Keratinocyte (primary cell): Measurements from ENCODE around the gene VCAN. TPM values are rescaled to one million over a fixed set of nuclear protein-coding genes. Genes with fewer than 3 reads are reported as not detected.

Experiments
- DNase-seq: peaks from one replicate; pipeline ENCODE4 v3.0.0-alpha.2; 2011; ENCODE audit warnings: low read depth, missing footprints, low spot score
- FAIRE-seq: peaks from 2 replicates; lab custom pipeline; 2011; peaks lifted over from hg19 to GRCh38; lab: Jason Lieb, UNC
- H2AFZ ChIP-seq: 2 replicates; pipeline ENCODE4 v1.6.0; 2012; ENCODE audit warnings: low read length, control low read depth, inconsistent platforms; ENCODE audit not compliant: control insufficient read depth
- H3K27ac ChIP-seq: 2 replicates; pipeline ENCODE4 v1.5.1; 2011; ENCODE audit warnings: low read length; ENCODE audit not compliant: control insufficient read depth, insufficient read depth
- H3K27me3 ChIP-seq: 3 replicates; pipeline ENCODE4 v1.6.0; 2011; ENCODE audit warnings: low read length; ENCODE audit not compliant: control insufficient read depth, insufficient read depth; ENCODE audit errors: extremely low read depth
- H3K36me3 ChIP-seq, 2 experiments: 2 replicates in 1 of 2; 3 replicates in 1 of 2; pipeline ENCODE4 v1.5.1; 2011; ENCODE audit warnings: low read length in 2 of 2, mild to moderate bottlenecking in 1 of 2; ENCODE audit not compliant: control insufficient read depth in 2 of 2, insufficient read depth in 2 of 2; ENCODE audit errors: extremely low read depth in 1 of 2
- H3K4me1 ChIP-seq: 3 replicates; pipeline ENCODE4 v1.5.1; 2011; ENCODE audit warnings: low read length; ENCODE audit not compliant: control insufficient read depth, insufficient read depth; ENCODE audit errors: extremely low read depth
- H3K4me2 ChIP-seq: 3 replicates; pipeline ENCODE4 v1.6.0; 2011; ENCODE audit warnings: low read depth, low read length; ENCODE audit not compliant: control insufficient read depth, insufficient read depth; ENCODE audit errors: extremely low read depth
- H3K4me3 ChIP-seq, 3 experiments: fragments of 200-600 bp in 1 of 3; sonication (generic) in 1 of 3; 2 replicates in 2 of 3; 3 replicates in 1 of 3; pipeline ENCODE4 v1.5.1; 2011 to 2016; ENCODE audit warnings: low read length in 3 of 3, mild to moderate bottlenecking in 3 of 3, control low read depth in 2 of 3, inconsistent platforms in 1 of 3, low read depth in 1 of 3, mixed read lengths in 1 of 3, mixed run types in 1 of 3, moderate library complexity in 1 of 3; ENCODE audit not compliant: control insufficient read depth in 2 of 3, insufficient read depth in 2 of 3; ENCODE audit errors: extremely low read depth in 1 of 3
- H3K79me2 ChIP-seq: 2 replicates; pipeline ENCODE4 v1.6.0; 2012; ENCODE audit warnings: low read length; ENCODE audit not compliant: control insufficient read depth, insufficient read depth
- H3K9ac ChIP-seq: 3 replicates; pipeline ENCODE4 v1.6.0; 2011; ENCODE audit warnings: low read length; ENCODE audit not compliant: control insufficient read depth, insufficient read depth; ENCODE audit errors: extremely low read depth
- H3K9me1 ChIP-seq: 3 replicates; pipeline ENCODE4 v1.6.0; 2011; ENCODE audit warnings: low read length; ENCODE audit not compliant: control insufficient read depth, insufficient read depth; ENCODE audit errors: extremely low read depth
- H3K9me3 ChIP-seq: 2 replicates; pipeline ENCODE4 v1.5.1; 2012; ENCODE audit warnings: low read depth, low read length; ENCODE audit not compliant: control insufficient read depth
- H4K20me1 ChIP-seq: 3 replicates; pipeline ENCODE4 v1.6.0; 2011; ENCODE audit warnings: low read length; ENCODE audit not compliant: control insufficient read depth, insufficient read depth; ENCODE audit errors: extremely low read depth
- EZH2 ChIP-seq: IDR thresholded peaks from one replicate; pipeline ENCODE4 v1.6.1; 2012; ENCODE audit warnings: inconsistent platforms, mild to moderate bottlenecking, low read length, moderate library complexity
- dilution Hi-C: fragments of 300-500 bp; cut with MboI; formaldehyde crosslinking; loops from one replicate; pipeline ENCODE4 v1.7.0; 2020; ENCODE audit warnings: low sequenced_read_pairs; ENCODE audit not compliant: extremely low pct_ligation_motif_present
- polyA plus RNA-seq, 5 experiments: library from polyadenylated mRNA; depleted of rRNA in 3 of 5; stranded (reverse) in 3 of 5; stranded (forward) in 1 of 5; unstranded in 1 of 5; fragments of >200 nt; gene quantifications; 1 replicate in 1 of 5; 2 replicates in 3 of 5; 3 replicates in 1 of 5; pipeline versions ENCODE4 v1.2.1 to v1.2.3, GENCODE V29; 2011 to 2012; ENCODE audit warnings: missing spikeins in 2 of 5, low read depth in 1 of 5, low replicate concordance in 1 of 5
- TF ChIP-seq, protein P1 (sequence below), 3 experiments: IDR thresholded peaks in 1 of 3; conservative IDR thresholded peaks in 1 of 3; optimal IDR thresholded peaks in 1 of 3; 2 replicates in 2 of 3; 3 replicates in 1 of 3; pipeline versions ENCODE3 to v1.5.1; 2011; ENCODE audit warnings: low read length in 3 of 3, mild to moderate bottlenecking in 3 of 3, moderate library complexity in 2 of 3, control low read depth in 1 of 3, inconsistent platforms in 1 of 3; ENCODE audit not compliant: insufficient read depth in 2 of 3; ENCODE audit errors: extremely low read depth in 1 of 3

The VCAN gene
- polyA plus RNA-seq, 1 donor (not counting 4 experiments of a cell fraction or from before 2014, with no cell fraction given), result 1.9 TPM

DNA sequence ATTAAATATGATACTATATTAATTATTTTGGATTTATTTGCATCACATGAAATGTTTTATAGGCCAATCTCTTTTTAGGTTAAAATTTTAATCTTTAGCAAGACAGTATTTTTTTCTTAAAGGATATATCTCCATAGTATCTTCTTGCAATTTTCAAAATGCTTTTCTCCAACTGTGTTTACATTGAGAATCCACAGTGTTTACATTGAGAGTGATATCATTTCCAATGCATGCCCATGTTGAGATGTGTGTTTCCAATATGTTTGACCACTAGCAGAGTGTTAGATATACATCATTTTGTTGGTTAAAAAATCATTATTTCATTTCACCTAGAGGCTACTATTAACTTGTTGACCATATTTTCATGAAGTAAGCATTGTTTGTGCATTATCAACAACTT, 17.3 kb downstream of the VCAN start:
- no peak overlapping the region for H3K27ac ChIP-seq
- no peak overlapping the region for H3K4me3 ChIP-seq
- H3K4me1 ChIP-seq, result no peaks in the 10 kb centered on the region
- TF ChIP-seq EZH2, result no peak
- TF ChIP-seq, protein P1, sequence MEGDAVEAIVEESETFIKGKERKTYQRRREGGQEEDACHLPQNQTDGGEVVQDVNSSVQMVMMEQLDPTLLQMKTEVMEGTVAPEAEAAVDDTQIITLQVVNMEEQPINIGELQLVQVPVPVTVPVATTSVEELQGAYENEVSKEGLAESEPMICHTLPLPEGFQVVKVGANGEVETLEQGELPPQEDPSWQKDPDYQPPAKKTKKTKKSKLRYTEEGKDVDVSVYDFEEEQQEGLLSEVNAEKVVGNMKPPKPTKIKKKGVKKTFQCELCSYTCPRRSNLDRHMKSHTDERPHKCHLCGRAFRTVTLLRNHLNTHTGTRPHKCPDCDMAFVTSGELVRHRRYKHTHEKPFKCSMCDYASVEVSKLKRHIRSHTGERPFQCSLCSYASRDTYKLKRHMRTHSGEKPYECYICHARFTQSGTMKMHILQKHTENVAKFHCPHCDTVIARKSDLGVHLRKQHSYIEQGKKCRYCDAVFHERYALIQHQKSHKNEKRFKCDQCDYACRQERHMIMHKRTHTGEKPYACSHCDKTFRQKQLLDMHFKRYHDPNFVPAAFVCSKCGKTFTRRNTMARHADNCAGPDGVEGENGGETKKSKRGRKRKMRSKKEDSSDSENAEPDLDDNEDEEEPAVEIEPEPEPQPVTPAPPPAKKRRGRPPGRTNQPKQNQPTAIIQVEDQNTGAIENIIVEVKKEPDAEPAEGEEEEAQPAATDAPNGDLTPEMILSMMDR (optimal IDR thresholded peaks at IDR 0.05 in 1 of 3, IDR thresholded peaks at IDR 0.05 in 1 of 3, conservative IDR thresholded peaks at IDR 0.05 in 1 of 3; ENCODE audit: extremely low read depth in 1 of 3, insufficient read depth in 2 of 3, low read length in 3 of 3), result no peak
- H3K9me1 ChIP-seq, result no peaks in the 10 kb centered on the region
- dilution Hi-C loops, result no loop called here
- DNase-seq (no peak), FAIRE-seq (no peak)
- no peak overlapping the region for H3K9ac ChIP-seq
- H3K36me3 ChIP-seq, result no peaks in the 10 kb centered on the region
- H2AFZ ChIP-seq, result no peak overlapping the region
- H3K4me2 ChIP-seq, result no peak overlapping the region
- H4K20me1 ChIP-seq, result no peaks in the 10 kb centered on the region
- H3K9me3 ChIP-seq, result no peaks in the 10 kb centered on the region
- H3K79me2 ChIP-seq, result no peaks in the 10 kb centered on the region
- H3K27me3 ChIP-seq, result no peaks in the 10 kb centered on the region

DNA sequence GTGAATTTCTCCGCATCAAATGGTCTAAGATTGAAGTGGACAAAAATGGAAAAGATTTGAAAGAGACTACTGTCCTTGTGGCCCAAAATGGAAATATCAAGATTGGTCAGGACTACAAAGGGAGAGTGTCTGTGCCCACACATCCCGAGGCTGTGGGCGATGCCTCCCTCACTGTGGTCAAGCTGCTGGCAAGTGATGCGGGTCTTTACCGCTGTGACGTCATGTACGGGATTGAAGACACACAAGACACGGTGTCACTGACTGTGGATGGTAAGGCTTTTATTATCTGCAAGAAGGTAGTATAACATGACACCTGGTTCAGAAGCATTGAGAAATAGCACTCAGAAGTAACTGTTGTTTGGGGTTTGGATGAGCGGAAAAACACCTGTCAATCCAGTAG, 18.7 kb downstream of the VCAN start:
- Histone ChIP-seq H3K79me2 (no peaks in the 10 kb centered on the region), H3K9me3 (no peaks in the 10 kb centered on the region), H3K27me3 (no peaks in the 10 kb centered on the region), H4K20me1 (no peaks in the 10 kb centered on the region), H3K9me1 (no peaks in the 10 kb centered on the region), H3K4me1 (no peaks in the 10 kb centered on the region), H3K9ac (no peak overlapping the region), H2AFZ (no peak overlapping the region), H3K4me2 (no peak overlapping the region), H3K4me3 (no peak overlapping the region), H3K36me3 (no peaks in the 10 kb centered on the region), H3K27ac (no peak overlapping the region)
- no peak for TF ChIP-seq EZH2
- DNase-seq, result no peak
- no peak for FAIRE-seq
- dilution Hi-C loops, result no loop called here

DNA sequence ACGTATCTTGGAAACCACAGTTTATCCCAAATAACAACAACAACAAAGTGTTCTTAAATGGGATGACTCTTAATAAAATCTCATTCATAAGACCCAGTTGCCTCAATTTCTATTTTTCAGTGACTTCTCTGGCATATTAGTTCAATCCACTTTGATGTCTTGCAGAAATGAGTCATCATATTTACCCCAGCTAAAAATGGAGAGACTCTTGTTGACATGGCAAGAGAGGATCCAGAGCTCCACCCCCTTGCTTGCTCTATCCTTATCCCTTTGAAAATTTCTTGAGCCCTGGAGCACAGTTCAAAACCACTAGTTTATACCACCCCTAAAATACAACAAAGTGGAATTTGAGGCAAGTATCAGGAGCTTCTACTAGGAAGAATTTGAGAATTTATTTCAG, 20.8 kb downstream of the VCAN start:
- TF ChIP-seq, protein P1 (optimal IDR thresholded peaks at IDR 0.05 in 1 of 3, IDR thresholded peaks at IDR 0.05 in 1 of 3, conservative IDR thresholded peaks at IDR 0.05 in 1 of 3; ENCODE audit: extremely low read depth in 1 of 3, insufficient read depth in 2 of 3, low read length in 3 of 3), result no peak
- no peak for TF ChIP-seq EZH2
- FAIRE-seq (no peak), DNase-seq (no peak)
- H3K4me3 ChIP-seq, result no peak overlapping the region
- dilution Hi-C loops, result no loop called here
- no peaks in the 10 kb centered on the region for H4K20me1 ChIP-seq
- H2AFZ ChIP-seq, result no peak overlapping the region
- no peak overlapping the region for H3K27ac ChIP-seq
- no peaks in the 10 kb centered on the region for H3K9me3 ChIP-seq
- H3K36me3 ChIP-seq, result no peaks in the 10 kb centered on the region
- H3K27me3 ChIP-seq, result no peaks in the 10 kb centered on the region
- H3K79me2 ChIP-seq, result no peaks in the 10 kb centered on the region
- no peaks in the 10 kb centered on the region for H3K4me1 ChIP-seq
- no peaks in the 10 kb centered on the region for H3K9me1 ChIP-seq
- no peak overlapping the region for H3K9ac ChIP-seq
- no peak overlapping the region for H3K4me2 ChIP-seq
